Endothelial cell of umbilical vein (primary cell): Measurements from ENCODE around the gene USP36. TPM values are rescaled to one million over a fixed set of nuclear protein-coding genes. Genes with fewer than 3 reads are reported as not detected.

Experiments used
- BruUV-seq: library from RNA; stranded (reverse); fragments of 400-500 nt; replicated peaks from 2 replicates; lab custom pipeline; 2021; lab: Mats Ljungman, UMichigan
- CTCF ChIA-PET: fragments of 300-600, 350-600 bp; sonication (Branson Sonifier 250); formaldehyde crosslinking; loops from one replicate; lab custom pipeline; 2021; ENCODE audit warnings: antibody characterized with exemption, inconsistent platforms; lab: Charles Lee
- POLR2A ChIA-PET: fragments of 300-600, 350-600 bp; sonication (Branson Sonifier 250); formaldehyde crosslinking; loops from one replicate; lab custom pipeline; 2021; ENCODE audit warnings: antibody characterized with exemption, inconsistent platforms; lab: Charles Lee
- DNase-seq: peaks from one replicate; pipeline ENCODE4 v3.0.0-alpha.2; 2011; ENCODE audit warnings: low read depth, low spot score
- FAIRE-seq: peaks from 2 replicates; lab custom pipeline; 2011; peaks lifted over from hg19 to GRCh38; lab: Jason Lieb, UNC
- H2AFZ ChIP-seq: 2 replicates; pipeline ENCODE4 v1.6.0; 2012; ENCODE audit warnings: low read depth, low read length, control low read depth, inconsistent platforms
- H3K27ac ChIP-seq: 2 replicates; pipeline ENCODE4 v1.5.1; 2011; ENCODE audit warnings: low read depth, mild to moderate bottlenecking, control low read depth, low read length, moderate library complexity; ENCODE audit not compliant: insufficient read depth
- H3K27me3 ChIP-seq, 2 experiments: 2 replicates each; pipeline versions ENCODE4 v1.6.0 to v1.6.1; 2011; ENCODE audit warnings: low read length in 2 of 2, mixed read lengths in 1 of 2; ENCODE audit not compliant: control insufficient read depth in 2 of 2, insufficient read depth in 2 of 2
- H3K36me3 ChIP-seq, 2 experiments: 2 replicates in 1 of 2; 3 replicates in 1 of 2; pipeline ENCODE4 v1.5.1; 2011; ENCODE audit warnings: low read length in 2 of 2, mild to moderate bottlenecking in 1 of 2, moderate library complexity in 1 of 2; ENCODE audit not compliant: control insufficient read depth in 2 of 2, insufficient read depth in 2 of 2; ENCODE audit errors: extremely low read depth in 1 of 2
- H3K4me1 ChIP-seq: 3 replicates; pipeline ENCODE4 v1.5.1; 2011; ENCODE audit warnings: mild to moderate bottlenecking, low read length; ENCODE audit not compliant: control insufficient read depth, insufficient read depth; ENCODE audit errors: extremely low read depth
- H3K4me2 ChIP-seq: 2 replicates; pipeline ENCODE4 v1.6.1; 2011; ENCODE audit warnings: low read length, control low read depth, mixed read lengths; ENCODE audit not compliant: insufficient read depth
- H3K4me3 ChIP-seq, 3 experiments: fragments of 200-600 bp in 1 of 3; sonication (generic), shearing (Covaris generic) in 1 of 3; replicated peaks in 1 of 3; 2 replicates each; pipeline ENCODE4 v1.5.1; 2011 to 2016; ENCODE audit warnings: control low read depth in 3 of 3, low read length in 3 of 3, mild to moderate bottlenecking in 2 of 3, inconsistent platforms in 1 of 3, low read depth in 1 of 3, moderate library complexity in 1 of 3; ENCODE audit not compliant: insufficient read depth in 1 of 3
- H3K79me2 ChIP-seq: 2 replicates; pipeline ENCODE4 v1.6.0; 2012; ENCODE audit warnings: low read length, inconsistent platforms; ENCODE audit not compliant: control insufficient read depth, insufficient read depth
- H3K9ac ChIP-seq: replicated peaks from 2 replicates; pipeline ENCODE3; 2011; ENCODE audit warnings: low read length, control low read depth; ENCODE audit not compliant: insufficient read depth; ENCODE audit errors: extremely low read depth
- H3K9me1 ChIP-seq: replicated peaks from 3 replicates; pipeline ENCODE4 v1.6.0; 2011; ENCODE audit warnings: mild to moderate bottlenecking, low read length; ENCODE audit not compliant: control insufficient read depth, insufficient read depth; ENCODE audit errors: extremely low read depth
- H3K9me3 ChIP-seq: replicated peaks from 2 replicates; pipeline ENCODE4 v1.5.1; 2012; ENCODE audit warnings: low read length, inconsistent platforms; ENCODE audit not compliant: control insufficient read depth, insufficient read depth
- H4K20me1 ChIP-seq: replicated peaks from 2 replicates; pipeline ENCODE3; 2011; ENCODE audit warnings: mild to moderate bottlenecking, low read length; ENCODE audit not compliant: control insufficient read depth, insufficient read depth; ENCODE audit errors: extremely low read depth
- EZH2 ChIP-seq: IDR thresholded peaks from 2 replicates; pipeline ENCODE4 v1.6.1; 2012; ENCODE audit warnings: borderline replicate concordance, low read depth, mild to moderate bottlenecking, moderate library complexity, low read length, inconsistent platforms; ENCODE audit not compliant: severe bottlenecking
- FOS ChIP-seq: IDR thresholded peaks from 2 replicates; pipeline ENCODE4 v1.6.1; 2011; ENCODE audit warnings: mild to moderate bottlenecking, low read length, moderate library complexity, borderline replicate concordance; ENCODE audit not compliant: insufficient read depth
- GATA2 ChIP-seq: IDR thresholded peaks from 2 replicates; pipeline ENCODE4 v1.7.0; 2011; ENCODE audit warnings: low read depth, mild to moderate bottlenecking, moderate library complexity, mixed read lengths, low read length; ENCODE audit not compliant: insufficient read length, insufficient read depth
- JUN ChIP-seq: IDR thresholded peaks from 2 replicates; pipeline ENCODE4 v1.6.1; 2011; ENCODE audit warnings: borderline replicate concordance, low read depth; ENCODE audit not compliant: insufficient read length, insufficient read depth
- MYC ChIP-seq: IDR thresholded peaks from one replicate; pipeline ENCODE4 v1.6.1; 2011; ENCODE audit warnings: mild to moderate bottlenecking, low read depth, low read length
- POLR2A ChIP-seq: IDR thresholded peaks from 2 replicates; pipeline ENCODE4 v1.6.1; 2012; ENCODE audit warnings: low read depth, mild to moderate bottlenecking, control low read depth, low read length
- POLR2AphosphoS5 ChIP-seq: IDR thresholded peaks from 2 replicates; pipeline ENCODE4 v1.6.1; 2012; ENCODE audit warnings: low read depth, mild to moderate bottlenecking, control low read depth, low read length, moderate library complexity; ENCODE audit not compliant: insufficient read depth
- dilution Hi-C: fragments of 300-500 bp; cut with MboI; formaldehyde crosslinking; loops from one replicate; pipeline ENCODE4 v1.15.0; 2019; ENCODE audit warnings: low sequenced_read_pairs; ENCODE audit not compliant: extremely low pct_ligation_motif_present
- intact Hi-C: fragments of 100-400 bp; cut with micrococcal nuclease; formaldehyde crosslinking; loops from one replicate; pipeline ENCODE4 v1.10.0; 2022
- polyA plus RNA-seq, 4 experiments: library from polyadenylated mRNA; depleted of rRNA in 3 of 4; stranded (reverse) in 3 of 4; unstranded in 1 of 4; fragments of >200 nt; gene quantifications; 2 replicates each; pipeline versions ENCODE4 v1.2.1 to v1.2.3, GENCODE V29; 2011 to 2012; ENCODE audit warnings: missing spikeins in 1 of 4
- total RNA-seq: library from RNA; stranded (reverse); gene quantifications from 2 replicates; pipeline ENCODE4 v1.2.3, GENCODE V29; 2021
- TF ChIP-seq, protein P1 (sequence below): IDR thresholded peaks from 2 replicates; pipeline ENCODE4 v1.6.1; 2011; ENCODE audit not compliant: insufficient read depth, insufficient read length
- TF ChIP-seq, protein P2 (sequence below), 2 donors: IDR thresholded peaks; 1 replicate in 1 of 2; 2 replicates in 1 of 2; pipeline ENCODE4 v1.5.1; 2011; ENCODE audit warnings: low read length in 2 of 2, mild to moderate bottlenecking in 2 of 2, moderate library complexity in 2 of 2, control low read depth in 1 of 2, inconsistent platforms in 1 of 2, low read depth in 1 of 2; ENCODE audit not compliant: insufficient read depth in 1 of 2; ENCODE audit errors: extremely low read depth in 1 of 2

Gene USP36
- total and polyA plus RNA-seq, 2 donors (not counting 3 experiments of a cell fraction or from before 2014, with no cell fraction given), result 29.8 to 46.6 TPM

DNA sequence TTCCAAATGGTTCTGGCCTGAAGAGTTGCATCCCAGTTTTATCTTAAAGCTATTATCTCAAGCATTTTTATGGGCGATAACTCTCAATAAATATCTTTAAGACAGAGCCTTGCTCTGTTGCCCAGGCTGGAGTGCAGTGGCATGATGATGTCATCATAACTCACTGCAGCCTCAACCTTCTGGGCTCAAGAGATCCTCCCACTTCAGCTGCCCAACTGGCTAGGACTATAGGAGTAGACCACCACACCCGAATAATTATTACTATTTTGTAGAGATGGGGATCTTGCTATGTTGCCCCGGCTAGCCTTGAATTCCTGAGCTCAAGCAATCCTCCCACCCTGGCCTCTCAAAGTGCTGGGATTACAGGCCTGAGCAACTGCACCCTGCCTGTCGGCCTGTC lies 32.5 kb downstream of the USP36 start:
- POLR2A ChIA-PET, result no interaction called here
- intact Hi-C loops, result no loop called here

More for the DNA sequence above, 32.5 kb downstream of the USP36 start:
- no peak for FAIRE-seq
- H3K4me1 ChIP-seq, result peaks cover 8% of the 10 kb centered on the region
- peaks cover 26 to 27% of the 10 kb centered on the region in 2 experiments for H3K36me3 ChIP-seq
- no peaks in the 10 kb centered on the region for H3K79me2 ChIP-seq
- no peak overlapping the region for H3K9ac ChIP-seq
- DNase-seq, result no peak
- dilution Hi-C loops, result no loop called here
- no peak overlapping the region for H3K4me3 ChIP-seq
- no peak overlapping the region for H3K27ac ChIP-seq
- TF ChIP-seq GATA2, result no peak
- no peak for TF ChIP-seq MYC
- TF ChIP-seq, protein P1, sequence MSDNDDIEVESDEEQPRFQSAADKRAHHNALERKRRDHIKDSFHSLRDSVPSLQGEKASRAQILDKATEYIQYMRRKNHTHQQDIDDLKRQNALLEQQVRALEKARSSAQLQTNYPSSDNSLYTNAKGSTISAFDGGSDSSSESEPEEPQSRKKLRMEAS, result no peak
- no peak for TF ChIP-seq POLR2AphosphoS5
- TF ChIP-seq JUN, result no peak
- TF ChIP-seq EZH2, result no peak
- TF ChIP-seq, protein P2, sequence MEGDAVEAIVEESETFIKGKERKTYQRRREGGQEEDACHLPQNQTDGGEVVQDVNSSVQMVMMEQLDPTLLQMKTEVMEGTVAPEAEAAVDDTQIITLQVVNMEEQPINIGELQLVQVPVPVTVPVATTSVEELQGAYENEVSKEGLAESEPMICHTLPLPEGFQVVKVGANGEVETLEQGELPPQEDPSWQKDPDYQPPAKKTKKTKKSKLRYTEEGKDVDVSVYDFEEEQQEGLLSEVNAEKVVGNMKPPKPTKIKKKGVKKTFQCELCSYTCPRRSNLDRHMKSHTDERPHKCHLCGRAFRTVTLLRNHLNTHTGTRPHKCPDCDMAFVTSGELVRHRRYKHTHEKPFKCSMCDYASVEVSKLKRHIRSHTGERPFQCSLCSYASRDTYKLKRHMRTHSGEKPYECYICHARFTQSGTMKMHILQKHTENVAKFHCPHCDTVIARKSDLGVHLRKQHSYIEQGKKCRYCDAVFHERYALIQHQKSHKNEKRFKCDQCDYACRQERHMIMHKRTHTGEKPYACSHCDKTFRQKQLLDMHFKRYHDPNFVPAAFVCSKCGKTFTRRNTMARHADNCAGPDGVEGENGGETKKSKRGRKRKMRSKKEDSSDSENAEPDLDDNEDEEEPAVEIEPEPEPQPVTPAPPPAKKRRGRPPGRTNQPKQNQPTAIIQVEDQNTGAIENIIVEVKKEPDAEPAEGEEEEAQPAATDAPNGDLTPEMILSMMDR (IDR thresholded peaks at IDR 0.05; ENCODE audit: extremely low read depth in 1 of 2, insufficient read depth in 1 of 2, low read depth in 1 of 2, low read length in 2 of 2), result no peak
- TF ChIP-seq POLR2A, result no peak
- TF ChIP-seq FOS, result no peak
- BruUV-seq, result no TSS peak
- no peak overlapping the region for H3K4me2 ChIP-seq
- no peak overlapping the region for H2AFZ ChIP-seq
- no peaks in the 10 kb centered on the region for H3K9me1 ChIP-seq
- CTCF ChIA-PET, result interaction anchor here (1.3 kb wide), 2 partner anchors 9 to 11 kb away, joined by 4 read pairs; no protein-coding TSS in a partner anchor
- H3K27me3 ChIP-seq, result no peaks in the 10 kb centered on the region
- no peaks in the 10 kb centered on the region for H3K9me3 ChIP-seq
- no peaks in the 10 kb centered on the region for H4K20me1 ChIP-seq
